CD8-positive, alpha-beta memory T cell (primary cell): ENCODE data around the gene CADPS. TPM values are rescaled to one million over a fixed set of nuclear protein-coding genes. Genes with fewer than 3 reads are reported as not detected.

ENCODE experiments used
- CTCF ChIA-PET: fragments of 350-600 bp; sonication (Branson Sonifier 250); formaldehyde crosslinking; loops from one replicate; lab custom pipeline; 2021; ENCODE audit warnings: antibody characterized with exemption; lab: Charles Lee
- POLR2A ChIA-PET: fragments of 350-600 bp; sonication (Branson Sonifier 250); formaldehyde crosslinking; loops from one replicate; lab custom pipeline; 2021; ENCODE audit warnings: antibody characterized with exemption; lab: Charles Lee
- DNase-seq, 5 donors: peaks; one replicate each; pipeline versions ENCODE4 v3.0.0 to v3.0.0-alpha.2; 2020 to 2022; ENCODE audit warnings: mixed read lengths in 1 of 5
- H3K27ac ChIP-seq: one replicate; pipeline ENCODE4 v1.7.0; 2013; ENCODE audit warnings: low read depth, mild to moderate bottlenecking, low read length, moderate library complexity
- H3K27me3 ChIP-seq: 2 replicates; pipeline ENCODE4 v1.7.0; 2013; ENCODE audit warnings: low read length, mild to moderate bottlenecking; ENCODE audit not compliant: insufficient read depth, poor library complexity, severe bottlenecking
- H3K36me3 ChIP-seq: 2 replicates; pipeline ENCODE4 v1.7.0; 2013; ENCODE audit warnings: mild to moderate bottlenecking, low read length, moderate library complexity; ENCODE audit not compliant: insufficient read depth
- H3K4me1 ChIP-seq: 2 replicates; pipeline ENCODE4 v1.7.0; 2013; ENCODE audit warnings: mild to moderate bottlenecking, low read length, moderate library complexity; ENCODE audit not compliant: insufficient read depth
- H3K4me3 ChIP-seq: 2 replicates; pipeline ENCODE4 v1.7.0; 2013; ENCODE audit warnings: mild to moderate bottlenecking, low read length
- H3K9me3 ChIP-seq: 2 replicates; pipeline ENCODE4 v1.7.0; 2013; ENCODE audit warnings: mild to moderate bottlenecking, low read length
- H3K27ac Mint-ChIP-seq, 8 donors: one replicate each; pipeline ENCODE4 v1.8.0; 2020 to 2021; ENCODE audit warnings: mixed read lengths in 8 of 8, mild to moderate bottlenecking in 6 of 8, inconsistent platforms in 3 of 8, moderate library complexity in 3 of 8
- H3K27me3 Mint-ChIP-seq, 2 donors: one replicate each; pipeline ENCODE4 v1.8.0; 2020 to 2021; ENCODE audit warnings: mixed read lengths in 2 of 2, mild to moderate bottlenecking in 1 of 2, moderate library complexity in 1 of 2
- H3K36me3 Mint-ChIP-seq, 3 donors: one replicate each; pipeline ENCODE4 v1.8.0; 2020 to 2021; ENCODE audit warnings: mixed read lengths in 3 of 3, inconsistent platforms in 1 of 3, mild to moderate bottlenecking in 1 of 3
- H3K4me1 Mint-ChIP-seq, 3 donors: one replicate each; pipeline ENCODE4 v1.8.0; 2020 to 2021; ENCODE audit warnings: mixed read lengths in 3 of 3, inconsistent platforms in 1 of 3, mild to moderate bottlenecking in 1 of 3
- H3K4me3 Mint-ChIP-seq, 7 donors: one replicate each; pipeline ENCODE4 v1.8.0; 2020 to 2021; ENCODE audit warnings: mixed read lengths in 7 of 7, mild to moderate bottlenecking in 6 of 7, moderate library complexity in 4 of 7, inconsistent platforms in 2 of 7
- H3K9me3 Mint-ChIP-seq, 5 donors: one replicate each; pipeline ENCODE4 v1.8.0; 2020 to 2022; ENCODE audit warnings: mixed read lengths in 5 of 5, mild to moderate bottlenecking in 3 of 5, moderate library complexity in 2 of 5, inconsistent platforms in 1 of 5
- polyA plus RNA-seq: library from polyadenylated mRNA; unstranded; fragments of 300-500 nt; fragmentation: Illumina TruSeq; gene quantifications from one replicate; pipeline ENCODE4 v1.2.3, GENCODE V29; 2021
- total RNA-seq, 2 experiments: library from RNA; stranded (reverse); gene quantifications; one replicate each; pipeline ENCODE4 v1.2.3, GENCODE V29; 2021

CADPS gene
- total and polyA plus RNA-seq, 3 experiments from 2014 or later: not detected

GRCh38 chr3:62359531-62359930 lies 515.7 kb downstream of the CADPS start:
- no peak overlapping the region for H3K4me3 ChIP-seq
- H3K27me3 ChIP-seq: no peaks in the 10 kb centered on the region
- H3K27me3 Mint-ChIP-seq: no peaks in the 10 kb centered on the region
- H3K9me3 ChIP-seq: no peaks in the 10 kb centered on the region
- H3K9me3 Mint-ChIP-seq: peaks cover 0 to 3% (median 0%) of the 10 kb centered on the region in 5 donors
- H3K27ac ChIP-seq: no peak overlapping the region
- no peaks in the 10 kb centered on the region for H3K4me1 ChIP-seq
- no peaks in the 10 kb centered on the region for H3K36me3 Mint-ChIP-seq
- CTCF ChIA-PET: no interaction called here
- no peaks in the 10 kb centered on the region for H3K4me1 Mint-ChIP-seq
- POLR2A ChIA-PET: no interaction called here
- H3K27ac Mint-ChIP-seq: no peak overlapping the region
- DNase-seq: no peak
- H3K4me3 Mint-ChIP-seq: no peak overlapping the region
- no peaks in the 10 kb centered on the region for H3K36me3 ChIP-seq

- Mint-ChIP-seq H3K27me3 (no peaks in the 10 kb centered on the region), H3K9me3 (peaks cover 0 to 4% (median under 1%) of the 10 kb centered on the region in 5 donors), H3K4me1 (no peaks in the 10 kb centered on the region), H3K27ac (no peak overlapping the region), H3K4me3 (no peak overlapping the region), H3K36me3 (no peaks in the 10 kb centered on the region)
- Histone ChIP-seq H3K9me3 (no peaks in the 10 kb centered on the region), H3K27me3 (no peaks in the 10 kb centered on the region), H3K27ac (no peak overlapping the region), H3K4me1 (no peaks in the 10 kb centered on the region), H3K4me3 (no peak overlapping the region), H3K36me3 (no peaks in the 10 kb centered on the region)
- CTCF ChIA-PET: no interaction called here
- no peak for DNase-seq
- POLR2A ChIA-PET: no interaction called here
Measured at GRCh38 chr3:62356356-62356755, 518.9 kb downstream of the CADPS start.

GRCh38 chr3:62355703-62356102 lies 519.5 kb downstream of the CADPS start:
- Mint-ChIP-seq H3K4me1 (no peaks in the 10 kb centered on the region), H3K4me3 (no peak overlapping the region), H3K36me3 (no peaks in the 10 kb centered on the region), H3K27me3 (peaks cover 0 to 2% of the 10 kb centered on the region in 2 donors), H3K9me3 (peaks cover 0 to 4% (median 2%) of the 10 kb centered on the region in 5 donors), H3K27ac (no peak overlapping the region)
- ChIA-PET CTCF (no interaction called here), POLR2A (no interaction called here)
- H3K4me3 ChIP-seq: no peak overlapping the region
- H3K4me1 ChIP-seq: no peaks in the 10 kb centered on the region
- no peaks in the 10 kb centered on the region for H3K27me3 ChIP-seq
- H3K27ac ChIP-seq: no peak overlapping the region
- DNase-seq: no peak
- H3K9me3 ChIP-seq: no peaks in the 10 kb centered on the region
- no peaks in the 10 kb centered on the region for H3K36me3 ChIP-seq
